Thoracic aorta (tissue), 2 donors: ENCODE results near the gene DGUOK. TPM values are rescaled to one million over a fixed set of nuclear protein-coding genes. Genes with fewer than 3 reads are reported as not detected.

Source experiments
- ATAC-seq: fragments of 150-250 bp; one replicate; pipeline ENCODE4 v1.8.0; 2017; ENCODE audit warnings: low read depth; ENCODE audit not compliant: insufficient number of reproducible peaks, low FRiP score
- DNase-seq: peaks from one replicate; pipeline ENCODE4 v3.0.0-alpha.2; 2020; ENCODE audit warnings: low spot score
- H3K27ac ChIP-seq, 2 donors: fragments of 200-600 bp; sonication (generic); 1 replicate in 1 of 2; 2 replicates in 1 of 2; pipeline ENCODE4 v1.5.1; 2016; ENCODE audit warnings: mild to moderate bottlenecking in 2 of 2, moderate library complexity in 2 of 2
- H3K27me3 ChIP-seq: fragments of 200-600 bp; sonication (generic); replicated peaks from 2 replicates; pipeline ENCODE4 v1.6.0; 2016; ENCODE audit warnings: mild to moderate bottlenecking; ENCODE audit not compliant: insufficient read depth
- H3K36me3 ChIP-seq: fragments of 200-600 bp; sonication (generic); one replicate; pipeline ENCODE4 v1.5.1; 2016
- H3K4me1 ChIP-seq, 2 donors: fragments of 200-600 bp; sonication (generic); 1 replicate in 1 of 2; 2 replicates in 1 of 2; pipeline versions ENCODE4 v1.5.1 to v1.6.0; 2016; ENCODE audit warnings: low read depth in 2 of 2, mild to moderate bottlenecking in 1 of 2; ENCODE audit not compliant: control insufficient read depth in 1 of 2
- H3K4me3 ChIP-seq: fragments of 200-600 bp; sonication (generic); 2 replicates; pipeline ENCODE4 v1.5.1; 2016; ENCODE audit warnings: mild to moderate bottlenecking
- H3K9me3 ChIP-seq: fragments of 200-600 bp; sonication (generic); 2 replicates; pipeline ENCODE4 v1.5.1; 2016
- CTCF ChIP-seq: fragments of 200-600 bp; sonication (generic); IDR thresholded peaks from one replicate; pipeline ENCODE4 v1.5.1; 2019; ENCODE audit warnings: antibody characterized with exemption
- total RNA-seq, 2 donors: library from RNA; depleted of rRNA; stranded (reverse); fragments of >200 nt; gene quantifications; one replicate each; pipeline versions ENCODE4 v1.1.0 to v1.2.3, GENCODE V29; 2016

The DGUOK gene
- total RNA-seq, 2 donors from 2014 or later, result 20.8 to 36.2 TPM

- Histone ChIP-seq H3K4me3 (peak overlapping the region; percentile 76), H3K27me3 (no peaks in the 10 kb centered on the region), H3K36me3 (no peaks in the 10 kb centered on the region), H3K27ac (peak overlapping the region; percentile 85 to 93), H3K9me3 (no peaks in the 10 kb centered on the region), H3K4me1 (peaks cover 15 to 83% of the 10 kb centered on the region in 2 donors)
- no peak for ATAC-seq
- DNase-seq, result no peak
- TF ChIP-seq CTCF, result no peak
Observed at GRCh38 chr2:73896362-73897239, 30.1 kb upstream of the DGUOK start.

- TF ChIP-seq CTCF, result no peak
- Histone ChIP-seq H3K4me3 (peak overlapping the region; percentile 76), H3K36me3 (no peaks in the 10 kb centered on the region), H3K9me3 (no peaks in the 10 kb centered on the region), H3K27ac (peak overlapping the region; percentile 85 to 93), H3K27me3 (no peaks in the 10 kb centered on the region), H3K4me1 (peaks cover 12 to 78% of the 10 kb centered on the region in 2 donors)
- DNase-seq (no peak), ATAC-seq (no peak)
Observed at GRCh38 chr2:73897240-73897583, 29.5 kb upstream of the DGUOK start.

- Histone ChIP-seq H3K27ac (peak overlapping the region; percentile 85 to 93), H3K4me3 (peak overlapping the region; percentile 76), H3K36me3 (peaks cover 5% of the 10 kb centered on the region), H3K27me3 (no peaks in the 10 kb centered on the region), H3K4me1 (peaks cover 12 to 71% of the 10 kb centered on the region in 2 donors), H3K9me3 (no peaks in the 10 kb centered on the region)
- TF ChIP-seq CTCF, result no peak
- DNase-seq (no peak), ATAC-seq (no peak)
Observed at GRCh38 chr2:73897934-73898333, 28.7 kb upstream of the DGUOK start.

- Histone ChIP-seq H3K4me3 (no peak overlapping the region), H3K9me3 (no peaks in the 10 kb centered on the region), H3K27me3 (no peaks in the 10 kb centered on the region), H3K4me1 (peaks cover 12 to 56% of the 10 kb centered on the region in 2 donors), H3K27ac (peak overlapping the region; percentile 39), H3K36me3 (peaks cover 9% of the 10 kb centered on the region)
- no peak for DNase-seq
- no peak for ATAC-seq
- no peak for TF ChIP-seq CTCF
Observed at GRCh38 chr2:73899801-73900336, 26.8 kb upstream of the DGUOK start.

GRCh38 chr2:73901143-73901542 is 25.5 kb upstream of the DGUOK start:
- DNase-seq (no peak), ATAC-seq (no peak)
- Histone ChIP-seq H3K9me3 (no peaks in the 10 kb centered on the region), H3K4me1 (peaks cover 9 to 50% of the 10 kb centered on the region in 2 donors), H3K27ac (peak overlapping the region in 1 of 2 donors; percentile 39), H3K27me3 (no peaks in the 10 kb centered on the region), H3K36me3 (peaks cover 9% of the 10 kb centered on the region), H3K4me3 (no peak overlapping the region)
- no peak for TF ChIP-seq CTCF
